Thyroid gland (tissue), 4 donors: ENCODE results near the gene SH3D19.

ENCODE experiments used
- POLR2A ChIP-seq, 2 donors: fragments of 450-650 bp; IDR thresholded peaks; one replicate each; pipeline ENCODE4 v1.6.1; 2017; ENCODE audit warnings: antibody characterized with exemption in 2 of 2, mild to moderate bottlenecking in 2 of 2, moderate library complexity in 1 of 2
- TF ChIP-seq, protein P1 (sequence below), 6 experiments: fragments of 200-600 bp in 3 of 6; fragments of 450-650 bp in 3 of 6; sonication (generic) in 3 of 6; IDR thresholded peaks; one replicate each; pipeline ENCODE4 v1.5.1; 2016 to 2019; ENCODE audit warnings: antibody characterized with exemption in 6 of 6, mild to moderate bottlenecking in 2 of 6, inconsistent platforms in 1 of 6, moderate library complexity in 1 of 6

DNA sequence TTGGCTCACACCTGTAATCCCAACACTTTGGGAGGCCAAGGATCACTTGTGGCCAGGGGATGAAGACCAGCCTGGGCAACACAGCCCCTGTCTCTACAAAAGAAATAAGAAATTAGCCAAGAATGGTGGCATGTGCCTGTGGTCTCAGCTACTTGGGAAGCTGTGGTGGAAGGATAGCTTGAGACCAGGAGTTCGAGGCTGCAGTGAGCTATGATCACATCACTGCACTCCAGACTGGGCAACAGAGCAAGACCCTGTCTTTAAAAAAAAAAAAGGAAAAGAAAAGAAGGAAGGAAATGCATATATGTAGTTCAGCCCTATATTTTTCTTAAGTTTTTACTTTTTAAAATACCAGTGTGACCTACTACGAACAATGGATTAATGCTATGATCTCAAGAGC, 33.4 kb downstream of the SH3D19 start:
- TF ChIP-seq POLR2A (IDR thresholded peaks at IDR 0.05), result no peak
- TF ChIP-seq, protein P1, sequence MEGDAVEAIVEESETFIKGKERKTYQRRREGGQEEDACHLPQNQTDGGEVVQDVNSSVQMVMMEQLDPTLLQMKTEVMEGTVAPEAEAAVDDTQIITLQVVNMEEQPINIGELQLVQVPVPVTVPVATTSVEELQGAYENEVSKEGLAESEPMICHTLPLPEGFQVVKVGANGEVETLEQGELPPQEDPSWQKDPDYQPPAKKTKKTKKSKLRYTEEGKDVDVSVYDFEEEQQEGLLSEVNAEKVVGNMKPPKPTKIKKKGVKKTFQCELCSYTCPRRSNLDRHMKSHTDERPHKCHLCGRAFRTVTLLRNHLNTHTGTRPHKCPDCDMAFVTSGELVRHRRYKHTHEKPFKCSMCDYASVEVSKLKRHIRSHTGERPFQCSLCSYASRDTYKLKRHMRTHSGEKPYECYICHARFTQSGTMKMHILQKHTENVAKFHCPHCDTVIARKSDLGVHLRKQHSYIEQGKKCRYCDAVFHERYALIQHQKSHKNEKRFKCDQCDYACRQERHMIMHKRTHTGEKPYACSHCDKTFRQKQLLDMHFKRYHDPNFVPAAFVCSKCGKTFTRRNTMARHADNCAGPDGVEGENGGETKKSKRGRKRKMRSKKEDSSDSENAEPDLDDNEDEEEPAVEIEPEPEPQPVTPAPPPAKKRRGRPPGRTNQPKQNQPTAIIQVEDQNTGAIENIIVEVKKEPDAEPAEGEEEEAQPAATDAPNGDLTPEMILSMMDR (IDR thresholded peaks at IDR 0.05), result no peak
